ENCODE measurements around the gene ETS2. TPM values are rescaled to one million over a fixed set of nuclear protein-coding genes. Genes with fewer than 3 reads are reported as not detected.
A peak's percentile ranks its signal among the peaks of the same experiment; 100 is the strongest.

The ETS2 gene
- total RNA-seq, 1 experiment from 2014 or later, result 20.4 TPM

DNA sequence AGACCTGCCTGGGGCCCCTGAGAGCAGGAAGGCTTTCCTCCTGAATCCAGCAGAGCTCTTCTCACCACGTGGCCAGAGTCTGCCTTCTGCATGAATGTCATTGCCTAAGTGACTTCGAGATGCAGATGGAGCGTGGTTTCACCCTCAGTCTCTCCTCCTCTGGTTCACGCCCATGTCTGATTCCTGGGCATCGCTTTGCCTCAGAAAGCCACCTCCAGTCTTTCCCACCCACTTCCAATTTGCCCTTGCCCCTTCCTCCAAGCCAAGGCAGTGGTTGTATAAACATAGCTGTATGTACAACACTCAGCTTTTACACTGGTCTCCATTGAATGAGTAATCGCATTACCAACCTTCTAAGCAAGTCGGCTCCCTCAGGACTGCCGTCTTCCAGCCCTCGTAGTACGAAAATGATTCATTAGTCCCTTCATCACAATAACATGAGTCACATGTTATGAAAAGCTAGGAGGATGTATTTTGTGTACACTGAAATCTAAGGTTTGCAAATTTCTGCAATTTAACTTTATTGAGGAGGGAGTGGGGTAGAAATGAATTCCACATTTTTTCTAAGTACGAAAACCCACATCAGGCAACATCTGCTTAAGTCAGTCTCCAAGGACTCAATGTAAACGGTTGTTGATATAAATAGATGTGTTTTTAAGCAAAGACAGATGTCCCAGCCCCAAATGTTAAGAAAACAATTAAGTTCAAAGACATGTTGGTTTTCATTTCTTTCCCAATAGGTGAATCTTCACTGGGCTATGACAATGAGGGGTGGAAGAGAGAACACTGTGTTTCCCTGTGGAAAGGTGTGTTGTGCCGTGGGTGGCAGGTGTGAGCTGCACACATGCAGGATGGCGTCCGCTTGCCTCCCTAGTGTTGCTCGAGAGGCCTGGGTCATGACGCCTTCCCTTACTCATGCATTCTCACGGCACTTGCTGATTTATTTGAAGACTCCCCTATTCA is 32.3 kb upstream of the ETS2 start:
- intact Hi-C loops (cut with micrococcal nuclease; ENCODE audit: unreplicated experiment), result no loop called here
- Histone ChIP-seq H3K9me3 (0 out of 2 replicates have a peak, but pooled peaks cover 3% of the 10 kb centered on the region), H3K4me3 (ENCODE audit: low read depth, low read length) (no peak overlapping the region), H3K27me3 (replicated peaks; ENCODE audit: control insufficient read depth, insufficient read depth, low read length) (no peaks in the 10 kb centered on the region), H3K4me1 (peaks cover 33% of the 10 kb centered on the region), H3K36me3 (ENCODE audit: control insufficient read depth, insufficient read depth, low read length) (no peaks in the 10 kb centered on the region)
- Mint-ChIP-seq H3K4me3 (ENCODE audit: unreplicated experiment) (no peak overlapping the region), H3K27me3 (ENCODE audit: insufficient read depth, unreplicated experiment) (no peaks in the 10 kb centered on the region), H3K36me3 (ENCODE audit: insufficient read depth, unreplicated experiment) (no peaks in the 10 kb centered on the region), H3K27ac (ENCODE audit: unreplicated experiment) (peak overlapping the region; percentile 74), H3K9me3 (ENCODE audit: unreplicated experiment) (peaks cover 4% of the 10 kb centered on the region), H3K4me1 (ENCODE audit: low read depth, unreplicated experiment) (peaks cover 26% of the 10 kb centered on the region)
- no peak for DNase-seq
- ChIA-PET CTCF (no interaction called here), POLR2A (no interaction called here)
- TF ChIP-seq, protein P1, sequence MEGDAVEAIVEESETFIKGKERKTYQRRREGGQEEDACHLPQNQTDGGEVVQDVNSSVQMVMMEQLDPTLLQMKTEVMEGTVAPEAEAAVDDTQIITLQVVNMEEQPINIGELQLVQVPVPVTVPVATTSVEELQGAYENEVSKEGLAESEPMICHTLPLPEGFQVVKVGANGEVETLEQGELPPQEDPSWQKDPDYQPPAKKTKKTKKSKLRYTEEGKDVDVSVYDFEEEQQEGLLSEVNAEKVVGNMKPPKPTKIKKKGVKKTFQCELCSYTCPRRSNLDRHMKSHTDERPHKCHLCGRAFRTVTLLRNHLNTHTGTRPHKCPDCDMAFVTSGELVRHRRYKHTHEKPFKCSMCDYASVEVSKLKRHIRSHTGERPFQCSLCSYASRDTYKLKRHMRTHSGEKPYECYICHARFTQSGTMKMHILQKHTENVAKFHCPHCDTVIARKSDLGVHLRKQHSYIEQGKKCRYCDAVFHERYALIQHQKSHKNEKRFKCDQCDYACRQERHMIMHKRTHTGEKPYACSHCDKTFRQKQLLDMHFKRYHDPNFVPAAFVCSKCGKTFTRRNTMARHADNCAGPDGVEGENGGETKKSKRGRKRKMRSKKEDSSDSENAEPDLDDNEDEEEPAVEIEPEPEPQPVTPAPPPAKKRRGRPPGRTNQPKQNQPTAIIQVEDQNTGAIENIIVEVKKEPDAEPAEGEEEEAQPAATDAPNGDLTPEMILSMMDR (IDR thresholded peaks at IDR 0.05; ENCODE audit: insufficient read depth in 1 of 2, low read depth in 1 of 2, low read length in 1 of 2, severe bottlenecking in 1 of 2, unreplicated experiment in 1 of 2), result no peak
- no TSS peak for BruUV-seq (replicated peaks)

DNA sequence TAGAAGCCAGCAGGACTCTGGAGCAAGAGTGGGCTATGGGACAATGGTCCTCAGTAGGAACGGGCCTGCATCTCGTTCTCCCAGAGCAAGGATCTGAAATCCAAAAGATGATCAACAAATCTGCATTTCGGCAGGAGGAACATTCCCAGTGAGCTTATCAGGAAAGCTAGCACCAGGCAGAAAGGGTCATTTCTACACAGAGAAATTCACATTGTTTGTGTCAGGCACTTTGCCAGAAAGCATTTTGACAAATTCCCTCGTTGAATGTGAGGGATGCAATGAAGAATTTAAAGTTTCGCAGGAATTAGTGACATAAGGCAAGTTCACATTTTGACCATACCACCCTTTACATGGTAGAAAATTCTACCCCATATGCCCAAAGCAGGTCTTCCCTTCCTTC is 31.6 kb upstream of the ETS2 start:
- Mint-ChIP-seq H3K36me3 (ENCODE audit: insufficient read depth, unreplicated experiment) (no peaks in the 10 kb centered on the region), H3K9me3 (ENCODE audit: unreplicated experiment) (peaks cover 9% of the 10 kb centered on the region), H3K4me1 (ENCODE audit: low read depth, unreplicated experiment) (peaks cover 26% of the 10 kb centered on the region), H3K27me3 (ENCODE audit: insufficient read depth, unreplicated experiment) (no peaks in the 10 kb centered on the region), H3K4me3 (ENCODE audit: unreplicated experiment) (no peak overlapping the region), H3K27ac (ENCODE audit: unreplicated experiment) (no peak overlapping the region)
- Histone ChIP-seq H3K9me3 (peaks cover 9% of the 10 kb centered on the region; the same call in 1 of the 2 replicates), H3K27me3 (replicated peaks; ENCODE audit: control insufficient read depth, insufficient read depth, low read length) (no peaks in the 10 kb centered on the region), H3K4me1 (peaks cover 33% of the 10 kb centered on the region), H3K36me3 (ENCODE audit: control insufficient read depth, insufficient read depth, low read length) (no peaks in the 10 kb centered on the region), H3K4me3 (ENCODE audit: low read depth, low read length) (no peak overlapping the region)
- DNase-seq, result no peak
- no TSS peak for BruUV-seq (replicated peaks)
- intact Hi-C loops (cut with micrococcal nuclease; ENCODE audit: unreplicated experiment), result no loop called here
- ChIA-PET POLR2A (no interaction called here), CTCF (no interaction called here)
- TF ChIP-seq, protein P1 (IDR thresholded peaks at IDR 0.05; ENCODE audit: insufficient read depth in 1 of 2, low read depth in 1 of 2, low read length in 1 of 2, severe bottlenecking in 1 of 2, unreplicated experiment in 1 of 2), result no peak

GRCh38 chr21:38774586-38775285 is 31.0 kb upstream of the ETS2 start:
- no peak for DNase-seq
- no peaks in the 10 kb centered on the region for H3K36me3 ChIP-seq (ENCODE audit: control insufficient read depth, insufficient read depth, low read length)
- H3K4me1 ChIP-seq, result peaks cover 34% of the 10 kb centered on the region
- no TSS peak for BruUV-seq (replicated peaks)
- no peaks in the 10 kb centered on the region for H3K27me3 ChIP-seq (replicated peaks; ENCODE audit: control insufficient read depth, insufficient read depth, low read length)
- H3K9me3 ChIP-seq, result peaks cover 12% of the 10 kb centered on the region; the same call in 1 of the 2 replicates
- TF ChIP-seq, protein P1 (IDR thresholded peaks at IDR 0.05; ENCODE audit: insufficient read depth in 1 of 2, low read depth in 1 of 2, low read length in 1 of 2, severe bottlenecking in 1 of 2, unreplicated experiment in 1 of 2), result no peak
- peaks cover 26% of the 10 kb centered on the region for H3K4me1 Mint-ChIP-seq (ENCODE audit: low read depth, unreplicated experiment)
- H3K27ac Mint-ChIP-seq (ENCODE audit: unreplicated experiment), result no peak overlapping the region
- H3K27me3 Mint-ChIP-seq (ENCODE audit: insufficient read depth, unreplicated experiment), result no peaks in the 10 kb centered on the region
- POLR2A ChIA-PET, result no interaction called here
- peaks cover 9% of the 10 kb centered on the region for H3K9me3 Mint-ChIP-seq (ENCODE audit: unreplicated experiment)
- H3K36me3 Mint-ChIP-seq (ENCODE audit: insufficient read depth, unreplicated experiment), result no peaks in the 10 kb centered on the region
- no peak overlapping the region for H3K4me3 ChIP-seq (ENCODE audit: low read depth, low read length)
- intact Hi-C loops (cut with micrococcal nuclease; ENCODE audit: unreplicated experiment), result no loop called here
- no peak overlapping the region for H3K4me3 Mint-ChIP-seq (ENCODE audit: unreplicated experiment)
- CTCF ChIA-PET, result no interaction called here

All from Caco-2 (cell line).